ENCODE measurements around the gene ARG2. TPM values are rescaled to one million over a fixed set of nuclear protein-coding genes. Genes with fewer than 3 reads are reported as not detected.

The ARG2 gene
- polyA plus RNA-seq, 3 donors = 7.8 to 53.3 (median 19.1) TPM

- DNase-seq (ENCODE audit: extremely low read depth in 1 of 11, low read depth in 9 of 11, low spot score in 4 of 11) = no peak
Measured at GRCh38 chr14:67653651-67654280, 34.0 kb downstream of the ARG2 start.

GRCh38 chr14:67663633-67664032 lies 43.9 kb downstream of the ARG2 start:
- no peak for DNase-seq (ENCODE audit: extremely low read depth in 1 of 11, low read depth in 9 of 11, low spot score in 4 of 11)

- no peak for DNase-seq (ENCODE audit: extremely low read depth in 1 of 11, low read depth in 9 of 11, low spot score in 4 of 11)
Measured at GRCh38 chr14:67665868-67666267, 46.1 kb downstream of the ARG2 start.

GRCh38 chr14:67666750-67667449 lies 47.2 kb downstream of the ARG2 start:
- DNase-seq (ENCODE audit: extremely low read depth in 1 of 11, low read depth in 9 of 11, low spot score in 4 of 11) = peak in 6 of 11 donors; percentile 31 to 51 (median 44)

- DNase-seq (ENCODE audit: extremely low read depth in 1 of 11, low read depth in 9 of 11, low spot score in 4 of 11) = no peak
Measured at GRCh38 chr14:67668559-67668958, 48.8 kb downstream of the ARG2 start.

- DNase-seq (ENCODE audit: extremely low read depth in 1 of 11, low read depth in 9 of 11, low spot score in 4 of 11) = no peak
Measured at GRCh38 chr14:67673451-67673850, 53.7 kb downstream of the ARG2 start.

- peak in 8 of 11 donors; percentile 45 to 69 (median 62) for DNase-seq (ENCODE audit: extremely low read depth in 1 of 11, low read depth in 9 of 11, low spot score in 4 of 11)
Measured at GRCh38 chr14:67674139-67674479, 54.4 kb downstream of the ARG2 start.

GRCh38 chr14:67674480-67675218 lies 54.9 kb downstream of the ARG2 start, which contains the start of gene VTI1B:
Gene VTI1B, minus strand, starts transcription at chr14:67674632. Its CDS starts 143 bp downstream, at chr14:67674489.
- DNase-seq (ENCODE audit: extremely low read depth in 1 of 11, low read depth in 9 of 11, low spot score in 4 of 11) = peak; percentile 68 to 86 (median 82)

GRCh38 chr14:67675219-67675582 lies 55.5 kb downstream of the ARG2 start:
- DNase-seq (ENCODE audit: extremely low read depth in 1 of 11, low read depth in 9 of 11, low spot score in 4 of 11) = no peak

GRCh38 chr14:67679006-67679405 lies 59.3 kb downstream of the ARG2 start:
- no peak for DNase-seq (ENCODE audit: extremely low read depth in 1 of 11, low read depth in 9 of 11, low spot score in 4 of 11)

- DNase-seq (ENCODE audit: extremely low read depth in 1 of 11, low read depth in 9 of 11, low spot score in 4 of 11) = no peak
Measured at GRCh38 chr14:67680121-67680602, 60.4 kb downstream of the ARG2 start.

GRCh38 chr14:67680941-67681340 lies 61.2 kb downstream of the ARG2 start:
- no peak for DNase-seq (ENCODE audit: extremely low read depth in 1 of 11, low read depth in 9 of 11, low spot score in 4 of 11)

GRCh38 chr14:67683842-67684241 lies 64.1 kb downstream of the ARG2 start:
- DNase-seq (ENCODE audit: extremely low read depth in 1 of 11, low read depth in 9 of 11, low spot score in 4 of 11) = peak in 2 of 11 donors; percentile 15 to 37

GRCh38 chr14:67690011-67690410 lies 70.3 kb downstream of the ARG2 start:
- no peak for DNase-seq (ENCODE audit: extremely low read depth in 1 of 11, low read depth in 9 of 11, low spot score in 4 of 11)

- peak in 9 of 11 donors; percentile 25 to 75 (median 53) for DNase-seq (ENCODE audit: extremely low read depth in 1 of 11, low read depth in 9 of 11, low spot score in 4 of 11)
Measured at GRCh38 chr14:67694791-67695393, 75.2 kb downstream of the ARG2 start.

- DNase-seq (ENCODE audit: extremely low read depth in 1 of 11, low read depth in 9 of 11, low spot score in 4 of 11) = peak; percentile 63 to 91 (median 83)
Measured at GRCh38 chr14:67695394-67695949, 75.8 kb downstream of the ARG2 start, which contains the start of gene RDH11. Gene RDH11, minus strand, starts transcription at chr14:67695764. Its CDS starts 61 bp downstream, at chr14:67695703.

- DNase-seq (ENCODE audit: extremely low read depth in 1 of 11, low read depth in 9 of 11, low spot score in 4 of 11) = no peak
Measured at GRCh38 chr14:67697006-67697405, 77.3 kb downstream of the ARG2 start.

GRCh38 chr14:67698179-67698578 lies 78.5 kb downstream of the ARG2 start:
- DNase-seq (ENCODE audit: extremely low read depth in 1 of 11, low read depth in 9 of 11, low spot score in 4 of 11) = no peak

Data from renal cortex interstitium (tissue), 11 donors.